HG02763 (cell line): ENCODE results near the gene AFF1.
A peak's percentile ranks its signal among the peaks of the same experiment; 100 is the strongest.
"Not testable (repeated sequence)": the region's sequence is repeated elsewhere in the genome, so short reads cannot be mapped to it uniquely, and the experiment has no call there.

Experiments used
- ATAC-seq: cut with Tn5 transposase; IDR thresholded peaks from one replicate; pipeline ENCODE4 v1.9.1; 2021; ENCODE audit warnings: mild to moderate bottlenecking, moderate library complexity; ENCODE audit not compliant: unreplicated experiment

The AFF1 gene

DNA sequence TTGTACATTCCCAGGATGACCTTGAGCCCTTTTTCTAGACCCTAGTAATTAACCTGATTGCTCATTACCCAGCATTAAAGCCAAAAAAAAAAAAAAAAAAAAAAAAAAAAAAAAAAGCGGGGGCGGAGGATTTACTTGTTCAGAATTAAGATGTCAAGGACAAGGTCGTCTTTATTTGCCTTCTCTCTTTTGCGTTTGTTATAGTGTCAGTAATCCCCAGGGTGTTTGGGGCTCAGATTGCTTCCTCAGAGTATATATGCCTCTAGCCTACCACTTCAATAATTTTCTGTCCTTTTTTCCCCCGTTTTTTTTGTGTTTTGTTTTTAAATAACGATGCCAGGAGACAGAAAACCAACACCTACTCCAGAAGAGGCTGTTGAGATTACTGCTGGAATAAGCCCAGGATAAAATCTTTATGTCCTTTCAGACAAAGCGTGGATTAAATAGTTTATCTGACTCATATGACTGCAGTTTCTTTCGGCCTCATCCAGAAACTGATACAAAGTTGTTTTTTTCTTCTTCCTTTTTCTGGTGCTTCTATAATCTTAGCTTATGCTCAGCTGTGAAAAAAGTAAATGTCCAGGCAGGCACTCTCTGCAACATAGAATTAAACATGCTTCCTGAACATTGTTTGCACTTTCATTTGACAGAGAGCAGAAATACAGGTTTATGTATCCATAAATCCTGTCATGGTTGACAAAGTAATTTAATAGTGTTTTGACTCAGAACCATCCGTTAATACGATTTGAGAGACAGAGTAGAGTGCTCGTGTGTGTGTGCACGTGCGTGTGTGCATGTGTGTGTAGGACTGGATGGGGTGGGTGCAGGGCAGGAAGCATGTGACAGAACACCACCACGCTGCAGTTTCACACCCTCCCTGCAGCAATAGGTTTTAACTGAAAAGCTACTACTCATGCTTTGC, 138.6 kb downstream of the AFF1 start:
- ATAC-seq: peak; percentile 90

GRCh38 chr4:87074121-87074488, 139.3 kb downstream of the AFF1 start:
- ATAC-seq: no peak

DNA sequence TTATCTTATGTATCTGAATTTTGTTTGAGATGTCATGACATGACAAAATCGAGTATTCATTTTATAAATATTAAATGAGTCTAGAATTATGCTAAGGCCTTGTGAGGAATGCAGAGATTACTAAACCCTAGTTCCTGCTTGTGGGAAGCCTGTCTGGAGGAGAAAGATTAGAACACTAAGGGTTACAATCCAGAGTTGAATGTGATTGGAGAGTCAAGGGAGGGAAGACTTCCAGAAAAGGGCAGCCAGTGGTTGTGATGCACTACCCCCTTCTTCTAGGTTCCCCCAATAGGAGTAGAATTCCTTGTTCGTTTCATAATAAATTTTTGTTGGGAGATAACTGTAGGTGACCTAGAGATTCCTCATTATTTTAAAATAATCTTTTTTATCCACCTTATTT, 141.1 kb downstream of the AFF1 start:
- no peak for ATAC-seq

GRCh38 chr4:87076690-87077358, 142.0 kb downstream of the AFF1 start:
- ATAC-seq: no peak

DNA sequence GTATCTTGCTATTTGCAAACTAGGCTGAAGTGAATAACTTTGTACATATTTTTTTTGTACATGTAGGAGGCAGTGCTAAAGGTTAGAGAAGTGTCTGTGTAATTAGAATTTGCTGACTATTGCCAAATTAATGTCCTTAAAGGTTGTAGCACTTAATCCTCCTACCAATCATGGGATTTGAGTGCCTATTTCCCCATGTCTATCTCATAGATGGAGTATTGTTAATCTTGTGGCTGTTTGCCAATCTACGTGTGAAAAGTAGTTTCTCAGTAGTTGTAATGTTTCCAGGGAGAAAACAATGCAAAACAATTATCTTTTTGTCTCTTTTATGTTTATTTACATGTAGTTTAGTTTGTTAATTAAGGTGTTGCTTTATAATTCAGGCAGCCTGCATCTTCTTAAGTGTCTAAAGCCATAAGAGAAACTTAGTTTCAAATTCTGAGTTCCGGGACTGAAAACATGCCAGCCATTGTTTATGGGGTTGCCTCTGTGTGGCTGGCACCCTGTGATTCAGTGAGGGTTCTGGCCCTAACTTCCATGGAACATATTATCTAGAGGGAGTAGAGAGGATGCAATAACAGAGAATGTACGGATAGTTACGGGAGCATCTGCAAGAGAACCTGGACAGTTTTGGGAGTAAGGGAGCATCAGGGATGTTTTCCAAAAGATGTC, 143.2 kb downstream of the AFF1 start:
- ATAC-seq: no peak

DNA sequence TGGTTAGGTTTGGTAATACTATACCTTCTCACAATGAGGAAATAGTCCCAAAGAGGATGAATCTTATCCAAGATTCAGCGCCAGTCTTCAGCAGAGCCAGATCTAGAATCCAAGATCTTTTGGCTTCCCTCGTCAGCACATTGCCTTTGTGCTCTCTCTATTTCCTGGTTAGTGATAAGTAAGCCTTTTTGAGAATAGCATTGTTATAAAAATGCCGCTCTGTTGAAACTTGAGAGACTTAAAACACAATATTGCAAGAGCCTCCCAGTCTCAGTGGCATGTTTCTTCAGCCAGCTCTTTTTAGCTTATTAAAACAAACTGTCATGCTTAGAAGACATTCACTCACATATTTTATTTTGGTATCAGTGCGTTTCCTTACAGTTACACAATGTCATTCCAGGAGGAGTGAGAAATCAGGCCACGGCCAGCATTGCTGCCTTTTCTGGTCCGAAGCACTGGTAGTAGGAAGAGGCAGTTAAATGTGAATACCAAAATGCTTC, 144.2 kb downstream of the AFF1 start:
- ATAC-seq: no peak

GRCh38 chr4:87079967-87080366, 145.2 kb downstream of the AFF1 start:
- no peak for ATAC-seq

- ATAC-seq: no peak
Measured at GRCh38 chr4:87080462-87080861, 145.7 kb downstream of the AFF1 start.

DNA sequence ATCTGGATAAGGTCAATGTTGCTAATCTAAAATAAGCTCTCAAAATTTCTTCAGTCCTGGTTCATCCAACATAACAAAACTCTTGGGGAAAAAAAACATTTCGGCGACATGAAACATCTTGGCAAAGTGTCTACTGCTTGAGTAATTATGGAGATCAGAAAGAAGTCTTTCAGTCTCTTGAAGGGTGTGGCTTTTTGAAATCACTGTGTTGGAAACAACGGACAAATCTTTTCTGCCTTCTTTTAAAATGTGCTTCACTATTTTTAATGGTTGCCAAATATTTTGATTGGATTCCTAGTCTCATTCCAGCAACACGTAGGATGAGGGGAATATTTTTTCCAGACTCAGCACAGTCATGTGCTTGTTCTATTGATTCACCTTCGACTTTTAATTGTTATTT, 147.0 kb downstream of the AFF1 start:
- ATAC-seq: no peak

GRCh38 chr4:87085732-87086131, 150.9 kb downstream of the AFF1 start:
- ATAC-seq: not testable (repeated sequence)

DNA sequence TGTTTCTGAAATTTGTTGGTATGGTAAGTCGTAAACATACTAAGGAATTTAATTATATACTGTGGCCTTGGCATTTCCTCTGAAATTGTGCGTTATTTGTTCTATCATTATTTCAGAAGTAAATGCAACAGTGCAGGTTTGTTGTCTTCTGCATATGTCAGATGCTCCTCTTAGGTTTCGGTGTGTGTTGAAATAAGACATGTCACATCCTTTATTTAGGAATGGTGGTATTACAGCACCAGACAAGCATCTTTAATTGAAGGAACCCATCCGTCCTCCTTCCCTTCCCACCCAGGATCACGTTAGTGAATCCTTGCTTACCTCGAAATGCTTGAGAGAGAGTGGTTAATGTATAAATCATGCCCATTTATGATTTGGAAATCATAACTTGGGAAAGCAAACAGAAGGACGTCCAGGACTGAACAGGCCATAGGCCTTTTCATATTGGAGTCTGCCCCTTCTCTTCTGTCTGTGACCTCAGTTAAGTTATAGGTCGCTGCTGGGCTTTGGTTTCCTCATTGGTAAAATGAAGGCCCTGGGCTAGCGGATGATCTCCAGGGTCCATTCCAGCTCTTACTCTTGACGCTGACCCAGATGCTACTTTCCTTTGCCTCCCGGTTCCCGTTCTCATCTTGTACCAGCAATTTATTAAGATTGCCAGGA, 151.5 kb downstream of the AFF1 start:
- ATAC-seq: no peak

- ATAC-seq: no peak
Measured at GRCh38 chr4:87087015-87087414, 152.2 kb downstream of the AFF1 start.

DNA sequence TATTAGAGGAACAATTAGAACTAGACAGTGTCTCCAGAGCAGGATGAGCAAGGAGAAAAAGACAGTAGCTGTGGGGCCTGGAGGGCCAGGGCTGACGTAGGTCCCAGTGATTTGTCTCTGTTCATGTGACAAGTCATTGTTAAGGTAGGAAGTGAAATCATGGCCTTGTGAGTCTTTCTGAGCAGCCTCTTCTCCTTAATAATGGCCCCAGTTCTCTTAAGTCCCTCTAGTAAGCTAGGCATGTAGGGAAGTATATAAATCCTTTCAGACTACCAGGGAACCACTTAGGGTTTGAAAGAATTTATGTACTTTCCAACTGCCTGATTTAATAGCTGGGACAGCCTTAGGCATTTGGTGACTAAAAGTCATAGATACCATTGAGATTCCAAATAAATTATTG, 152.6 kb downstream of the AFF1 start:
- no peak for ATAC-seq

DNA sequence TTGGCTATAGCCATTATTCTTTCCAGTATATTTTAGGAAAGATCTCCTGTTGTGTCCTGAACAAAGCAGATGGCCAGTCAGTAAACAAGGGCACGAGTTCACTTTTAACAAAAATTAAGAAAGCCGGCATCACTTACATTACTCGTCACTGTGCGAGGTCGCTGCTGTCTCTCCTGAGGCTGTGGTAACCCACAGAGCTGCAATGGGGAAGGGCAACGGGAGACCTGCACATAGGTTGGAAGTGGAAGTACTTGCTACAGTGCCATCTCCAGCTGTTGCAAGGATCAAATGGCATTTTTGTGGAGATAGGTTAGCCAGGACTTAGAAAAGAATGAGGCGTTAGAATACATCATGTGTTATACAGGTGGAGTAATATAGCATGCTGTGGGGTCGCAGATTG, 153.4 kb downstream of the AFF1 start:
- ATAC-seq: no peak

DNA sequence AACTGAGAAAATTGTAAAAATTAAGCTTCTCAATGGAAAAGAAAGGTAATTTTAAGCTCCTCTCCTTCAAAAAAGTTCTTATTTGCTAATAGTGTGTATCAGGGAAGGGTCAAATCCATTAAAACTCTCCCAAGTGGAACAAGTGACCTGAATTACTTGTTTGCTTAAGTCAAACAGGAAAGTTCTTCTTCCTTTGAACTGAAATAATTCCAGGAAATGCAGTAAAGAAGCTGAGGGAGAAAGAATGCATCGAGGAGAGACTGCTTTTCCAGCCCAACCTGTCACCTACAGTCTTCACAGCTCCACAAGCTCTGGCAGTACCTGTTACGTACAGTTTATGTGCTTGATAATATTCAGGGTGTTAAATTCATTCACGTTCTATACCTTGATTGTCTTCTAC, 154.6 kb downstream of the AFF1 start:
- ATAC-seq: no peak

DNA sequence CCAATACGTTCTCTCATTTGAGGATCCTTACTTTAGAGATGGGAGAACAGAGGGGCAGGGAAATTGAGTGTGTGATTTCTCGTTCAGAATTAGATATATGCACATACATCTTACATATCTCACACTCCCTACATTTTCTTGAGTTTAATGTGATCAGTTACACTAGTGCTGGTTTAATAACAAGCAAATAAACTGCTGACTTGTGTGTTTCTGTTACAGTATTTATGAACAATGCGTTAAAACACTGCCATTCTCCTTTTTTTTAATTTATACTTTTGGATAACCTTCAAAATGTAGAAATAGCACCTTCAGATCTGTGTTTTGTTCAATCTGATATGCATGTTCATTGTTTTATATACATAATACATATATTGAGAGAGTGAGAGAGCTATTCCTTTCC, 155.5 kb downstream of the AFF1 start:
- ATAC-seq: no peak

DNA sequence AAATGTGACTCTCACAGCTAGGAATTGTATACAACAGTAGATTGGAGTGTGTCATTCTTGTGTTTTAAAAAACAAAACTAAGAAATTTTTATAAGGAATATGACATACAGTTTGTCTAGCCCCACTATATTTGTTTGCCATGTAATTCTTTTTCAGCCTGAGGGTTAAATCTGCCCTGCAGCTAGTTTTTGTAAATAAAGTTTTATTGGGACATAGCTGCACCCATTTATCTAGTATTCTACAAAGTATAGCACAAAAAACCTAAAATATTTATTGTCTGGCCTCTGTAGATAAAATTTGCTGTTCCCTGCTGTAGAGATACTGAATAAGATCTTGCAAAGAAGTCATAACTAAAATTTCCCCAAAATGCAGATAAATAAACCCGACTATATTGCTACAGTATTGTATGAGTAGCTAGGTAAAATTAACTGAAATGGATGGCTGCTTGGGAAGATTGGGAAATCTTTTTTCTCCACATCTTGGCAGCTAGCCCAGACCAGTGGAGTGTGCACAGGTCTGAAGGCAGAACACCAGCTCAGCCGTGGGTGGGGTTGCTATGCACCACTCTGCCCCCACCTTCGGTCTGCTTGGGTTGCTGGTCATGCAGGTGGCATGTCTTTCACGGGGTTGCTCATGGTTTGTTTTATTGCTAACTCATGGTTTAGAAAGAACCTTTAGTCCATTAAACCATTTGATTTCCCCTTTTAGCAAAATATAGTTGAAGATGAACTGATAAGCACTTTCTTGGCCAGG, 157.8 kb downstream of the AFF1 start:
- no peak for ATAC-seq

GRCh38 chr4:87093443-87094123, 158.8 kb downstream of the AFF1 start:
- peak; percentile 73 for ATAC-seq

DNA sequence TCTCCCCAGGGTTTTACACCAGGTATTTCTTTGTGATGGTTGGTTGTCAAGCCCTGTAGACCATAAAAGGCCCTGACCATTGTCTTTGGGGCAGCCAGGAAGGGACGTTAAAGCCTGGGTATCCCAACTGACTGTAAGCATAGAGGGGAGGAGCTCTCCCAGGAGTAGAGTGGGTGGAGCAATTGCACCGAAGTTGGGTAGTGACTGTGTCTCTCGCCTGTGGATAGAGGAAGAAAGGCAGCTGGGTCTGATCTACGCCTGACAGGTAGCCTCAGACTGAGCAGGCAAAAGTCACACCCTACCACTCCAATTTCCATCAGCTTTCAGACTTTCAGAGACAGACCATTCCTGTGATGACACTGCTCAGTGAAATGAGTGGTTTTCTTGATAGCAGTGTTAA, 162.3 kb downstream of the AFF1 start:
- ATAC-seq: no peak

GRCh38 chr4:87100168-87100567, 165.4 kb downstream of the AFF1 start:
- ATAC-seq: no peak
